ENCODE data around the gene ALDH1L2. TPM values are rescaled to one million over a fixed set of nuclear protein-coding genes. Genes with fewer than 3 reads are reported as not detected.
A peak's percentile ranks its signal among the peaks of the same experiment; 100 is the strongest.

The ALDH1L2 gene
- total and polyA plus RNA-seq, 9 of the 15 experiments (the other 6 are each of a cell fraction or from before 2014, with no cell fraction given) = 1.1 to 9.9 (median 3.8) TPM

DNA sequence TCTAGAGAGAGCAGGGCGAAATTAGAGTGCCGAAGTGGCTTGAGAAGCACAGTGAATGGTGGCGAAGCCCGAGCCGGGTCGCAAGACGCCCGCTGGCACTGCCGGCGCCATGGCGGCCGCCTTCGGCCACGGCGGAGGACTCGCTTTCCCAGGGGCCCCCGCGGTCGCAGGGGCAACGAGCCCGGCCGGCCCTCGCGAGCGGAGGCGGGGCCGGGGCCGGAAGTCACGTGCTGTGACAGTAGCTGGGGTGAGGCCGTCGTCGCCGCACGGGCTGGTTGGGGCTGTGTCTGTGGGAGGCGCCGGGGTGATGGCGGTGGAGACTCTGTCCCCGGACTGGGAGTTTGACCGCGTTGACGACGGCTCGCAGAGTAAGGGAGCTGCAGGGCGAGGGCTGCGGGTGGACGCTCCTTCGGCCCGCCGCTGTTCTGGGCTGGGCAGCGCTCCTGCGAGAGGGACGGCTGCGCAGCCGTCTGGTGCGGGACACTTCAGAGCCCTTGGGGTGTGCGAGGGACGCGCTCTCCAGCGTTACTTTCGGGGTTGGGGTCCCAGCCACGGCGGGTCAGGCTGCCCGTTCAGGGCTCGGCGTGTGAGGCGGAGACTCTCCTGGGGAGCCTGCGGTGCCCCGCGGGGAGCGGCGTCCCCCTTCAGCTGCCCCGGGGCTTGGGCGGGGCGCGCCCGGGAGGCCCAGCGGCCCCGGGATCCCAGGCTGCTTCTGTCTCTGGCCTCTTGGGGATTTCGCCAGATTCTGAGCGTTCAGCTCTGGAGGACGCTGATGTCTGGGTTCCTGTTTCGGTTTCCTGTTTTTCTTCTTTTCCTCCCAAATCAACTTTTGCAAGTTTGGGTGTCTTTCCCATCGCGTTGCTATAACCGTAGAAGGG, 23.5 kb upstream of the ALDH1L2 start, which contains the start of gene WASHC4 (continued):
- TF ChIP-seq CREB1 (IDR thresholded peaks at IDR 0.05) = peak; percentile 79
- peak; percentile 67; the same call in 1 of the 2 replicates for TF ChIP-seq CREB1 (CRISPR knock-in tag; IDR thresholded peaks at IDR 0.05)
- no peak for TF ChIP-seq ZNF174 (CRISPR knock-in tag; IDR thresholded peaks at IDR 0.05)
- TF ChIP-seq ZNF12 (CRISPR knock-in tag; IDR thresholded peaks at IDR 0.05) = peak; percentile 71; the same call in 1 of the 2 replicates
- peak; percentile 42 for TF ChIP-seq NEUROD1 (IDR thresholded peaks at IDR 0.05; ENCODE audit: borderline replicate concordance, low read depth, low read length, partially characterized antibody)
- TF ChIP-seq ZNF184 (CRISPR knock-in tag; IDR thresholded peaks at IDR 0.05) = no peak
- TF ChIP-seq SP1 (CRISPR knock-in tag; IDR thresholded peaks at IDR 0.05) = peak; percentile 62; the same call in 1 of the 2 replicates
- TF ChIP-seq, protein P1, sequence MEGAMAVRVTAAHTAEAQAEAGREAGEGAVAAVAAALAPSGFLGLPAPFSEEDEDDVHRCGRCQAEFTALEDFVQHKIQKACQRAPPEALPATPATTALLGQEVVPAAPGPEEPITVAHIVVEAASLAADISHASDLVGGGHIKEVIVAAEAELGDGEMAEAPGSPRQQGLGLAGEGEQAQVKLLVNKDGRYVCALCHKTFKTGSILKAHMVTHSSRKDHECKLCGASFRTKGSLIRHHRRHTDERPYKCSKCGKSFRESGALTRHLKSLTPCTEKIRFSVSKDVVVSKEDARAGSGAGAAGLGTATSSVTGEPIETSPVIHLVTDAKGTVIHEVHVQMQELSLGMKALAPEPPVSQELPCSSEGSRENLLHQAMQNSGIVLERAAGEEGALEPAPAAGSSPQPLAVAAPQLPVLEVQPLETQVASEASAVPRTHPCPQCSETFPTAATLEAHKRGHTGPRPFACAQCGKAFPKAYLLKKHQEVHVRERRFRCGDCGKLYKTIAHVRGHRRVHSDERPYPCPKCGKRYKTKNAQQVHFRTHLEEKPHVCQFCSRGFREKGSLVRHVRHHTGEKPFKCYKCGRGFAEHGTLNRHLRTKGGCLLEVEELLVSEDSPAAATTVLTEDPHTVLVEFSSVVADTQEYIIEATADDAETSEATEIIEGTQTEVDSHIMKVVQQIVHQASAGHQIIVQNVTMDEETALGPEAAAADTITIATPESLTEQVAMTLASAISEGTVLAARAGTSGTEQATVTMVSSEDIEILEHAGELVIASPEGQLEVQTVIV (CRISPR knock-in tag; IDR thresholded peaks at IDR 0.05; ENCODE audit: borderline replicate concordance) = no peak
- TF ChIP-seq ETS2 (tag; IDR thresholded peaks at IDR 0.05; ENCODE audit: borderline replicate concordance, poor library complexity, severe bottlenecking) = no peak
- TF ChIP-seq MXI1 (IDR thresholded peaks at IDR 0.05; ENCODE audit: low read depth, low read length) = 0 out of 2 replicates have a peak, but pooled peaks have one; percentile 11
- no peak for TF ChIP-seq ZNF436 (CRISPR knock-in tag; IDR thresholded peaks at IDR 0.05)
- TF ChIP-seq TAL1 (IDR thresholded peaks at IDR 0.05) = no peak
- TF ChIP-seq, protein P2, sequence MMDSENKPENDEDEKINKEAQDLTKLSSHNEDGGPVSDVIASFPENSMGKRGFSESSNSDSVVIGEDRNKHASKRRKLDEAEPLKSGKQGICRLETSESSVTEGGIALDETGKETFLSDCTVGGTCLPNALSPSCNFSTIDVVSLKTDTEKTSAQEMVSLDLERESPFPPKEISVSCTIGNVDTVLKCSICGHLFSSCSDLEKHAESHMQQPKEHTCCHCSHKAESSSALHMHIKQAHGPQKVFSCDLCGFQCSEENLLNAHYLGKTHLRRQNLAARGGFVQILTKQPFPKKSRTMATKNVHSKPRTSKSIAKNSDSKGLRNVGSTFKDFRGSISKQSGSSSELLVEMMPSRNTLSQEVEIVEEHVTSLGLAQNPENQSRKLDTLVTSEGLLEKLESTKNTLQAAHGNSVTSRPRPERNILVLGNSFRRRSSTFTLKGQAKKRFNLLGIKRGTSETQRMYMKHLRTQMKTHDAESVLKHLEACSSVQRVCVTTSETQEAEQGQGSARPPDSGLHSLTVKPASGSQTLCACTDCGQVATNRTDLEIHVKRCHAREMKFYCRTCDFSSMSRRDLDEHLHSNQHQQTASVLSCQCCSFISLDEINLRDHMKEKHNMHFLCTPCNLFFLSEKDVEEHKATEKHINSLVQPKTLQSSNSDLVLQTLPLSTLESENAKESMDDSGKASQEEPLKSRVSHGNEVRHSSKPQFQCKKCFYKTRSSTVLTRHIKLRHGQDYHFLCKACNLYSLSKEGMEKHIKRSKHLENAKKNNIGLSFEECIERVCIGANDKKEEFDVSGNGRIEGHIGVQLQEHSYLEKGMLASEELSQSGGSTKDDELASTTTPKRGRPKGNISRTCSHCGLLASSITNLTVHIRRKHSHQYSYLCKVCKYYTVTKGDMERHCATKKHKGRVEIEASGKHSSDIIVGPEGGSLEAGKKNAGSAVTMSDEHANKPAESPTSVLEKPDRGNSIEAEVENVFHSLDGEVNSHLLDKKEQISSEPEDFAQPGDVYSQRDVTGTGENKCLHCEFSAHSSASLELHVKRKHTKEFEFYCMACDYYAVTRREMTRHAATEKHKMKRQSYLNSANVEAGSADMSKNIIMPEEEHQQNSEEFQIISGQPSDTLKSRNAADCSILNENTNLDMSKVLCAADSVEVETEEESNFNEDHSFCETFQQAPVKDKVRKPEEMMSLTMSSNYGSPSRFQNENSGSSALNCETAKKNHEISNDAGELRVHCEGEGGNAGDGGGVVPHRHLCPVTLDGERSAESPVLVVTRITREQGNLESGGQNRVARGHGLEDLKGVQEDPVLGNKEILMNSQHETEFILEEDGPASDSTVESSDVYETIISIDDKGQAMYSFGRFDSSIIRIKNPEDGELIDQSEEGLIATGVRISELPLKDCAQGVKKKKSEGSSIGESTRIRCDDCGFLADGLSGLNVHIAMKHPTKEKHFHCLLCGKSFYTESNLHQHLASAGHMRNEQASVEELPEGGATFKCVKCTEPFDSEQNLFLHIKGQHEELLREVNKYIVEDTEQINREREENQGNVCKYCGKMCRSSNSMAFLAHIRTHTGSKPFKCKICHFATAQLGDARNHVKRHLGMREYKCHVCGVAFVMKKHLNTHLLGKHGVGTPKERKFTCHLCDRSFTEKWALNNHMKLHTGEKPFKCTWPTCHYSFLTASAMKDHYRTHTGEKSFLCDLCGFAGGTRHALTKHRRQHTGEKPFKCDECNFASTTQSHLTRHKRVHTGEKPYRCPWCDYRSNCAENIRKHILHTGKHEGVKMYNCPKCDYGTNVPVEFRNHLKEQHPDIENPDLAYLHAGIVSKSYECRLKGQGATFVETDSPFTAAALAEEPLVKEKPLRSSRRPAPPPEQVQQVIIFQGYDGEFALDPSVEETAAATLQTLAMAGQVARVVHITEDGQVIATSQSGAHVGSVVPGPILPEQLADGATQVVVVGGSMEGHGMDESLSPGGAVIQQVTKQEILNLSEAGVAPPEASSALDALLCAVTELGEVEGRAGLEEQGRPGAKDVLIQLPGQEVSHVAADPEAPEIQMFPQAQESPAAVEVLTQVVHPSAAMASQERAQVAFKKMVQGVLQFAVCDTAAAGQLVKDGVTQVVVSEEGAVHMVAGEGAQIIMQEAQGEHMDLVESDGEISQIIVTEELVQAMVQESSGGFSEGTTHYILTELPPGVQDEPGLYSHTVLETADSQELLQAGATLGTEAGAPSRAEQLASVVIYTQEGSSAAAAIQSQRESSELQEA (IDR thresholded peaks at IDR 0.05; ENCODE audit: low read depth) = no peak
- peak; percentile 95 for TF ChIP-seq CHD2 (IDR thresholded peaks at IDR 0.05; ENCODE audit: low read depth, low read length)
- TF ChIP-seq PCBP2 (IDR thresholded peaks at IDR 0.05; ENCODE audit: low read depth, low read length, poor library complexity, severe bottlenecking) = no peak

Measured in K562 (cell line).